ENCODE data around the gene RHOB. TPM values are rescaled to one million over a fixed set of nuclear protein-coding genes. Genes with fewer than 3 reads are reported as not detected.

Gene RHOB
- total RNA-seq (2016; rRNA removed; fragmentation: Illumina TruSeq; extraction: Trizol) (192 and 268 TPM in 2 replicates), polyA plus RNA-seq (2011; rRNA removed) (192 and 237 TPM in 2 replicates), polyA minus RNA-seq (2011; rRNA and poly(A)+ RNA removed; ENCODE audit: low replicate concordance) (88.5 and 225 TPM in 2 replicates), Bru-seq, nascent RNA (percentile 100 among the genes with signal in this experiment), BruChase-seq, experiment 1, labeled RNA remaining after a 6-hour chase (percentile 97 among the genes with signal in this experiment), BruChase-seq, experiment 2, labeled RNA remaining after a 2-hour chase (percentile 100 among the genes with signal in this experiment)
- 40.2 and 44.0 TPM in 2 replicates for total RNA-seq (2016; cell fraction: cytosol; rRNA removed; fragmentation: Illumina TruSeq; extraction: Trizol; ENCODE audit: low read depth)
- total RNA-seq (2016; cell fraction: insoluble cytoplasmic fraction; rRNA removed; fragmentation: Illumina TruSeq; extraction: Trizol), result 176 and 281 TPM in 2 replicates
- total RNA-seq (2016; cell fraction: membrane; rRNA removed; fragmentation: Illumina TruSeq; extraction: Trizol), result 165 and 177 TPM in 2 replicates
- 193 and 207 TPM in 2 replicates for total RNA-seq (2016; cell fraction: nucleus; rRNA removed; fragmentation: Illumina TruSeq; extraction: Trizol)
- 193 and 210 TPM in 2 replicates for polyA plus RNA-seq (2011; cell fraction: cytosol; rRNA removed)
- 241 and 269 TPM in 2 replicates for polyA plus RNA-seq (2011; cell fraction: nucleus; rRNA removed)
- polyA plus RNA-seq (2012), result 158 and 213 TPM in 2 replicates
- 33.6 and 36.3 TPM in 2 replicates for polyA plus RNA-seq (2016; cell fraction: cytosol; fragmentation: Illumina TruSeq; extraction: Trizol; ENCODE audit: low read depth)
- 232 and 273 TPM in 2 replicates for polyA plus RNA-seq (2016; cell fraction: insoluble cytoplasmic fraction; fragmentation: Illumina TruSeq; extraction: Trizol; ENCODE audit: low read depth)
- 112 and 122 TPM in 2 replicates for polyA plus RNA-seq (2016; cell fraction: membrane; fragmentation: Illumina TruSeq; extraction: Trizol; ENCODE audit: low read depth)
- 333 and 350 TPM in 2 replicates for polyA plus RNA-seq (2016; cell fraction: nucleus; fragmentation: Illumina TruSeq; extraction: Trizol; ENCODE audit: insufficient read depth, low read depth)
- polyA minus RNA-seq (2011; cell fraction: cytosol; rRNA and poly(A)+ RNA removed), result 132 and 167 TPM in 2 replicates
- polyA minus RNA-seq (2011; cell fraction: nucleus; rRNA and poly(A)+ RNA removed), result 162 and 170 TPM in 2 replicates
- long read RNA-seq, experiment 1, transcript RHOB-201 (1 exons, 2,372 nt), result major isoform, 50 of 50 reads
- long read RNA-seq, experiment 1, partial matches to known transcripts, result 0 of 50 reads
- long read RNA-seq, experiment 1, other reads (novel, unspliced or antisense), result 0 of 50 reads
- long read RNA-seq, experiment 2, transcript RHOB-201 (1 exons, 2,372 nt), result major isoform, 1,646 of 1,651 reads
- long read RNA-seq, experiment 2, partial matches to known transcripts, result 0 of 1,651 reads
- long read RNA-seq, experiment 2, other reads (novel, unspliced or antisense), result 5 of 1,651 reads

GRCh38 chr2:20446917-20447436 is at the start of gene RHOB:
Gene RHOB, plus strand, starts transcription at chr2:20447074. Its CDS starts 392 bp downstream, at chr2:20447466.
- 0% methylated on average over 3 of the region's 60 CpGs for WGBS (ENCODE audit: low lambda C conversion rate)
- Histone ChIP-seq H3K36me3 (replicated peaks in 1 of 2; ENCODE audit: control insufficient read depth in 1 of 2, insufficient read depth in 2 of 2, low read length in 2 of 2) (peaks cover 2 to 14% of the 10 kb centered on the region in 2 experiments; a peak in 4 of 5 replicates), H3K4me2 (ENCODE audit: low read depth, low read length) (peak within 1 kb of the TSS; percentile 93), H3K9ac (ENCODE audit: insufficient read depth, low read depth, low read length) (peak within 1 kb of the TSS; percentile 99), H4K20me1 (ENCODE audit: insufficient read depth, low read length) (peaks cover 37% of the 10 kb centered on the region), H2AFZ (ENCODE audit: low read length) (no peak within 1 kb of the TSS), H3K27ac (ENCODE audit: extremely low read length, insufficient read depth, low read length) (peak within 1 kb of the TSS; percentile 92), H3K4me3 (replicated peaks in 1 of 3; ENCODE audit: insufficient read depth in 1 of 3, low read depth in 2 of 3, low read length in 3 of 3) (peak within 1 kb of the TSS; percentile 78 to 97 (median 89)), H3K4me1 (ENCODE audit: insufficient read depth, low read length) (peaks cover 60% of the 10 kb centered on the region), H3K9me3 (ENCODE audit: low read length) (no peaks in the 10 kb centered on the region), H3K27me3 (ENCODE audit: control insufficient read depth in 1 of 2, insufficient read depth in 2 of 2, low read length in 2 of 2) (no peaks in the 10 kb centered on the region; a peak in 1 of 5 replicates), H3K79me2 (ENCODE audit: insufficient read depth, low read length) (peaks cover 39% of the 10 kb centered on the region)
- FAIRE-seq (peak; percentile 56), DNase-seq (ENCODE audit: low spot score) (peak; percentile 98), ATAC-seq (peak; percentile 82)
- no TSS peak for BruUV-seq (replicated peaks)
- ChIA-PET CTCF (ENCODE audit: low intra/inter-chr PET ratio, low total read pairs) (no interaction called here), POLR2A (interaction anchor here (0.6 to 18.3 kb wide), 63 partner anchors 9 to 605 kb away, joined by 3 to 1537 read pairs (median 9); partner anchors contain the start of genes GDF7, HS1BP3, LAPTM4A and SDC1)
- intact Hi-C loops (cut with micrococcal nuclease; ENCODE audit: unreplicated experiment), result no loop called here
- in situ Hi-C loops (cut with HindIII; ENCODE audit: extremely low pct_ligation_motif_present, low pct_unique_long_range_greater_than_20kb), result loop anchor here (5.0 kb wide), 3 partner anchors 90 to 190 kb away; no protein-coding TSS in a partner anchor
- TF ChIP-seq USF2 (IDR thresholded peaks at IDR 0.05; ENCODE audit: low read depth, low read length) (no peak), USF2 (CRISPR knock-in tag; IDR thresholded peaks at IDR 0.05; ENCODE audit: borderline replicate concordance) (peak; percentile 34; the same call in 1 of the 2 replicates), ZBTB46 (CRISPR knock-in tag; IDR thresholded peaks at IDR 0.05; ENCODE audit: borderline replicate concordance) (no peak; the same call in 1 of the 2 replicates), ZNF564 (CRISPR knock-in tag; IDR thresholded peaks at IDR 0.05) (peak; percentile 47; the same call in 1 of the 2 replicates), ARNT2 (CRISPR knock-in tag; IDR thresholded peaks at IDR 0.05; ENCODE audit: low read depth) (peak; percentile 97), ZNF646 (CRISPR knock-in tag; IDR thresholded peaks at IDR 0.05) (no peak)
